ENCODE measurements around the gene CACNA1C.

Gene CACNA1C

DNA sequence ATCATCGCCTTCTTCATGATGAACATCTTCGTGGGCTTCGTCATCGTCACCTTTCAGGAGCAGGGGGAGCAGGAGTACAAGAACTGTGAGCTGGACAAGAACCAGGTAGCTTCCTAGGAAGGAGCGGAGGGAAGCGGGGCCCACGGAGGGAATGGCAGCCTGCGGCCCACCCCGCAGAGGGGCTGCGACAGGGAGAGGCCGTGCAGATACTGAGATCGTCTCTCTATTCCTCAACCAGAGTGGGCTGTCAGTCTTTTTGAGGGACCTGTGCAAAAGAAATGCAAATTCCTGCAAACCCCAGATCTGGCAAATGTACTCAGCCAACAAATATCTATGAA is 555.8 kb downstream of the CACNA1C start:
- no peak for DNase-seq (ENCODE audit: low read depth)
- no peak overlapping the region for H3K4me3 ChIP-seq (ENCODE audit: low read depth, low read length)
- in situ Hi-C loops (cut with HindIII; ENCODE audit: low sequenced_read_pairs) = no loop called here
- no peak for TF ChIP-seq CTCF (IDR thresholded peaks at IDR 0.05; ENCODE audit: low read depth, low read length, missing control alignments)

GRCh38 chr12:2609020-2609419 is 556.2 kb downstream of the CACNA1C start:
- no peak for DNase-seq (ENCODE audit: low read depth)
- no peak for TF ChIP-seq CTCF (IDR thresholded peaks at IDR 0.05; ENCODE audit: low read depth, low read length, missing control alignments)
- no peak overlapping the region for H3K4me3 ChIP-seq (ENCODE audit: low read depth, low read length)
- in situ Hi-C loops (cut with HindIII; ENCODE audit: low sequenced_read_pairs) = no loop called here

- in situ Hi-C loops (cut with HindIII; ENCODE audit: low sequenced_read_pairs) = no loop called here
Observed at GRCh38 chr12:2610358-2610757, 557.6 kb downstream of the CACNA1C start.

GRCh38 chr12:2613326-2614073 is 560.7 kb downstream of the CACNA1C start:
- TF ChIP-seq CTCF (IDR thresholded peaks at IDR 0.05; ENCODE audit: low read depth, low read length, missing control alignments) = no peak
- no peak overlapping the region for H3K4me3 ChIP-seq (ENCODE audit: low read depth, low read length)
- DNase-seq (ENCODE audit: low read depth) = peak; percentile 94
- in situ Hi-C loops (cut with HindIII; ENCODE audit: low sequenced_read_pairs) = no loop called here

More at GRCh38 chr12:2610358-2610757, 557.6 kb downstream of the CACNA1C start:
- TF ChIP-seq CTCF (IDR thresholded peaks at IDR 0.05; ENCODE audit: low read depth, low read length, missing control alignments) = no peak
- no peak overlapping the region for H3K4me3 ChIP-seq (ENCODE audit: low read depth, low read length)
- no peak for DNase-seq (ENCODE audit: low read depth)

DNA sequence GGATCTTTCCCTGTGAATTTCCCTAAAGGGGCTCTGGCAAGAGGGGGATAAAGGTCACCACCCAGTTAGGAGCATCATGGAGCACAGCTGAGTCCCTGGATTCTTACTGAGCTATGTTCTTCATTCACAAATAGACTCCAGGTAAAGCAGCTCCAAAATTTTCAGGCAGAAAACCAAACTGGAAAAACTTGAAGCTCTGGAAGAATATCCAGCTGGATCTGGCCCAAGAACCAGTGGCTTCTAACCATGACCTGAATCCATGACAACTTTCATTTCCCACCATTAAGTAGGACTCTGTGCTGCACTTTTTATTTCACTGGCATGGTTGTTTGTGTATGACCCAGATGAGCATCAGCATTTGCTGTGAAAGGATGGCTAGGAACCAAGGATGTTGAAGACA is 561.6 kb downstream of the CACNA1C start:
- in situ Hi-C loops (cut with HindIII; ENCODE audit: low sequenced_read_pairs) = no loop called here
- no peak for DNase-seq (ENCODE audit: low read depth)
- no peak for TF ChIP-seq CTCF (IDR thresholded peaks at IDR 0.05; ENCODE audit: low read depth, low read length, missing control alignments)
- H3K4me3 ChIP-seq (ENCODE audit: low read depth, low read length) = no peak overlapping the region

DNA sequence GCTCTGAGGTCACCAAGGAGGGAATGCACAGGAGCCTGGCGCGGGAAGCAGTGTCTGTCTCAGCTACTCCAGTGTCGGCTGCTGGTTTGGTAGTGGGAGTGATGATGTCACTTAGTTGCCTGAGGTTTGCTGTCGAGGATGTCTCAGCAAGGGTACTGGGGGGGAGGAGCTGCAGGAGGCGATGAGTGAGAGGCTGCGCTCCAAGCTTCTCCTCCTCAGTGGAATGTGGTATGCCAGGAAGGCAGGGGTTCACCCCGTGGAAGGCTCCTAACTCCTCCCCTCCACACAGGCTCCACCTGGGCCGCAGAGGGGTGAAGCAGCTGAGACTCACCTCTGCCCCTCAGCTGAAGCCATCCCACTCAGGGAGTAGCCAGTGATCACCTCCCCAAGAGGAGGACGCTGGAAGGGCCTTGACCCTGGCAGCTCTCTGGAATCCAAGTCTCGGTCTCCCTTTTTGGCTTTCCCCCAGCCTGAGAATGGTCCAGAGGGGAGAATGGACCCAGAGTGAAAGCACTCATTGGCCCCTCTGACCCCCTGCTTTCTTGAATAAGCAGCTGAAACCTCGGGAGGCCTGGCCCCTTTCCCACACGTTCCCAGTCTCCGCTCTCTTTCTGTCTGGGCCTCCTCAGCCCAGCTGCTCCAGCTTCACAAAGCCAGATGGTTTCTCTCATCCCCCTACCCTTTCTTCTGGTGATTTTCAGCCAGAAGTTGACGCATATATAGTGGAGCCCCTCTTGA is 563.0 kb downstream of the CACNA1C start:
- TF ChIP-seq CTCF (IDR thresholded peaks at IDR 0.05; ENCODE audit: low read depth, low read length, missing control alignments) = no peak
- no peak overlapping the region for H3K4me3 ChIP-seq (ENCODE audit: low read depth, low read length)
- DNase-seq (ENCODE audit: low read depth) = peak; percentile 56
- in situ Hi-C loops (cut with HindIII; ENCODE audit: low sequenced_read_pairs) = no loop called here
